K562 (cell line): ENCODE results near the gene ARID4B. TPM values are rescaled to one million over a fixed set of nuclear protein-coding genes. Genes with fewer than 3 reads are reported as not detected.

Source experiments
- ATAC-seq: fragments of 200-7000 bp; cut with Tn5 transposase; 3 replicates; pipeline ENCODE4 v1.9.1; 2020; ENCODE audit warnings: moderate library complexity
- BruUV-seq: library from RNA; stranded (reverse); fragments of 400-500 nt; replicated peaks from 2 replicates; lab custom pipeline; 2021; lab: Mats Ljungman, UMichigan
- CTCF ChIA-PET: fragments of 300-600 bp; formaldehyde crosslinking; extraction: SDS; loops from one replicate; lab custom pipeline; 2021; ENCODE audit warnings: low intra/inter-chr PET ratio; lab: Yijun Ruan, JAX
- POLR2A ChIA-PET: fragments of 300-600, 350-650 bp; sonication (Branson Sonifier 250); formaldehyde crosslinking; extraction: SDS; loops from one replicate; lab custom pipeline; 2021; ENCODE audit warnings: antibody characterized with exemption, inconsistent platforms; lab: Yijun Ruan, JAX
- DNase-seq, 4 experiments: peaks; one replicate each; pipeline versions ENCODE4 v3.0.0 to v3.0.0-alpha.2; 2011 to 2018; ENCODE audit warnings: low spot score in 3 of 4, mixed read lengths in 3 of 4; ENCODE audit errors: extremely low read depth in 1 of 4
- FAIRE-seq: peaks from 2 replicates; lab custom pipeline; 2011; peaks lifted over from hg19 to GRCh38; lab: Jason Lieb, UNC
- H2AFZ ChIP-seq: 2 replicates; pipeline ENCODE4 v1.6.0; 2011; ENCODE audit warnings: low read depth, low read length, control low read depth, inconsistent platforms
- H3K27ac ChIP-seq: fragments of 200-600 bp; 3 replicates; pipeline ENCODE4 v1.8.0; 2011; ENCODE audit warnings: low read depth, mild to moderate bottlenecking, control low read depth, inconsistent platforms, low read length, moderate library complexity, mixed read lengths; ENCODE audit errors: extremely low read depth
- H3K27me3 ChIP-seq, 2 experiments: fragments of 300-600 bp in 1 of 2; 2 replicates in 1 of 2; 3 replicates in 1 of 2; pipeline versions ENCODE4 v1.6.0 to v1.8.0; 2011; ENCODE audit warnings: inconsistent platforms in 2 of 2, low read length in 2 of 2, mild to moderate bottlenecking in 1 of 2, mixed read lengths in 1 of 2, moderate library complexity in 1 of 2; ENCODE audit not compliant: control insufficient read depth in 2 of 2, insufficient read depth in 2 of 2
- H3K36me3 ChIP-seq: fragments of 300-600 bp; 3 replicates; pipeline ENCODE4 v1.8.0; 2011; ENCODE audit warnings: mild to moderate bottlenecking, low read length, inconsistent platforms; ENCODE audit not compliant: control insufficient read depth, insufficient read depth
- H3K4me1 ChIP-seq, 2 experiments: fragments of 200-600 bp in 1 of 2; replicated peaks in 1 of 2; 2 replicates in 1 of 2; 3 replicates in 1 of 2; pipeline versions ENCODE4 v1.5.1 to v1.8.0; 2011; ENCODE audit warnings: inconsistent platforms in 2 of 2, low read length in 2 of 2, mild to moderate bottlenecking in 1 of 2, mixed read lengths in 1 of 2, moderate library complexity in 1 of 2; ENCODE audit not compliant: control insufficient read depth in 2 of 2, insufficient read depth in 2 of 2
- H3K4me2 ChIP-seq: 2 replicates; pipeline ENCODE4 v1.6.1; 2011; ENCODE audit warnings: low read length, control low read depth, inconsistent platforms, mixed read lengths; ENCODE audit not compliant: insufficient read depth
- H3K4me3 ChIP-seq: fragments of 200-600 bp; sonication (generic), shearing (Covaris generic); 2 replicates; pipeline ENCODE4 v1.5.1; 2016; ENCODE audit warnings: control low read depth, inconsistent platforms
- H3K79me2 ChIP-seq: fragments of 200-600 bp; 3 replicates; pipeline ENCODE4 v1.8.0; 2011; ENCODE audit warnings: low read length, inconsistent platforms; ENCODE audit not compliant: control insufficient read depth, insufficient read depth
- H3K9ac ChIP-seq, 2 experiments: 2 replicates each; pipeline versions ENCODE4 v1.6.0 to v1.6.1; 2011; ENCODE audit warnings: low read depth in 2 of 2, low read length in 2 of 2, control low read depth in 1 of 2, inconsistent platforms in 1 of 2, mild to moderate bottlenecking in 1 of 2, mixed read lengths in 1 of 2; ENCODE audit not compliant: insufficient read depth in 1 of 2
- H3K9me1 ChIP-seq: one replicate; pipeline ENCODE4 v1.6.0; 2011; ENCODE audit warnings: inconsistent platforms, mild to moderate bottlenecking, low read length, moderate library complexity; ENCODE audit not compliant: control insufficient read depth, insufficient read depth
- H3K9me3 ChIP-seq: replicated peaks from 2 replicates; pipeline ENCODE4 v1.5.1; 2011; ENCODE audit warnings: low read depth, low read length, inconsistent platforms; ENCODE audit not compliant: control insufficient read depth, insufficient read depth
- H4K20me1 ChIP-seq: replicated peaks from 2 replicates; pipeline ENCODE4 v1.6.1; 2011; ENCODE audit warnings: low read length, inconsistent platforms, mixed read lengths; ENCODE audit not compliant: control insufficient read depth, insufficient read depth
- NUFIP1 ChIP-seq: fragments of 450-650 bp; IDR thresholded peaks from 2 replicates; pipeline ENCODE4 v1.6.1; 2018; ENCODE audit not compliant: partially characterized antibody
- PRDM10 ChIP-seq: fragments of 450-650 bp; IDR thresholded peaks from 2 replicates; pipeline ENCODE4 v1.6.1; 2018; ENCODE audit not compliant: partially characterized antibody
- PYGO2 ChIP-seq: fragments of 450-650 bp; IDR thresholded peaks from 2 replicates; pipeline ENCODE4 v1.6.1; 2016; ENCODE audit warnings: mild to moderate bottlenecking, missing genetic modification characterization, moderate library complexity, missing compliant biosample characterization
- RBFOX2 ChIP-seq: fragments of 200-400 bp; formaldehyde crosslinking; IDR thresholded peaks from 2 replicates; pipeline ENCODE4 v1.6.1; 2017; ENCODE audit warnings: low read depth, mild to moderate bottlenecking, low read length, moderate library complexity
- TCF3 ChIP-seq: sonication (generic); formaldehyde crosslinking; IDR thresholded peaks from 2 replicates; pipeline ENCODE4 v1.4.0; 2020; ENCODE audit warnings: mild to moderate bottlenecking, missing genetic modification reagents
- ZNF174 ChIP-seq: fragments of 250-450 bp; sonication (Bioruptor Pico); IDR thresholded peaks from 2 replicates; pipeline ENCODE4 v1.4.0; 2020; ENCODE audit warnings: mild to moderate bottlenecking
- whole genome bisulfite sequencing: fragments of 100-300 bp; shearing (Covaris generic); methylation state at CpG from one replicate; pipeline ENCODE4 v1.1.6; 2016; ENCODE audit warnings: low coverage, mixed read lengths; ENCODE audit not compliant: insufficient coverage; ENCODE audit errors: missing lambda C conversion rate; 5-methylcytosine and 5-hydroxymethylcytosine counted together
- in situ Hi-C: fragments of 300-500 bp; cut with MboI; formaldehyde crosslinking; loops from 4 replicates; pipeline ENCODE4 v1.15.0; 2018; ENCODE audit warnings: inconsistent platforms, mixed read lengths
- intact Hi-C: fragments of 100-400 bp; cut with micrococcal nuclease; formaldehyde crosslinking; loops from 2 replicates; pipeline ENCODE4 v1.14.2; 2022
- polyA plus RNA-seq, 8 experiments: library from polyadenylated mRNA; depleted of rRNA in 4 of 8; stranded (reverse) in 5 of 8; unstranded in 3 of 8; fragments of >200 nt; fragmentation: Nextera tagmentation in 2 of 8; fragmentation: Illumina TruSeq in 1 of 8; extraction: Ambion mirVana in 2 of 8; extraction: Trizol in 1 of 8; gene quantifications; 2 replicates each; pipeline versions ENCODE4 v1.2.1 to v1.2.3, GENCODE V29; 2011 to 2014; ENCODE audit warnings: inconsistent platforms in 1 of 8, missing spikeins in 1 of 8
- total RNA-seq, 7 experiments: library from RNA; depleted of rRNA in 6 of 7; stranded (reverse); fragments of >200 nt in 6 of 7; fragmentation: Illumina TruSeq in 2 of 7; extraction: Trizol in 2 of 7; gene quantifications; 2 replicates each; pipeline versions ENCODE4 v1.2.1 to v1.2.3, GENCODE V29; 2011 to 2021; ENCODE audit warnings: low replicate concordance in 1 of 7
- TF ChIP-seq, protein P1 (sequence below): fragments of 250-450 bp; sonication (Bioruptor Pico); IDR thresholded peaks from 2 replicates; pipeline ENCODE4 v1.8.0; 2022; ENCODE audit warnings: moderate library complexity, mild to moderate bottlenecking, inconsistent platforms

ARID4B gene
- total and polyA plus RNA-seq, 9 of the 15 experiments (the other 6 are each of a cell fraction or from before 2014, with no cell fraction given) = 8.4 to 38.9 (median 18.5) TPM

DNA sequence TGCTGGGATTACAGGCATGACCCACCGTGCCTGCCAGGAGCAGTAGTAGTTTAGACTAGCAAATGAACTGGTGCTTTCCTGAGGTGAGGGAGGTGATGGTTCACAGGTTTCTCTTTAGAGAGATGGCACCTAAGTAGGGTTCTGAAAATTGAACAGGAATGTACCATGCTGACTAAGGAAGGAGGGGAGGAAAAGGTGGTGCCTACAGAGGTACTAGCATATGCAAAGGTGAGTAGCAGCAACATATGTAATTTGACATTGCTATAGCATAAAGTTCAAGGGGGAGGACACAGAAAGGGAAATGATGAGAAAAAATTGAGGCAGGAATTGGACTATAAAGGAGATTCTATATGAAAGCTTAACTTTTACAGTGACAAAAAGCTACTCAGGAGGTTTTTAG is 101.0 kb downstream of the ARID4B start:
- Histone ChIP-seq H3K4me2 (no peak overlapping the region), H3K9ac (no peak overlapping the region), H3K79me2 (no peaks in the 10 kb centered on the region), H3K27me3 (no peaks in the 10 kb centered on the region), H2AFZ (no peak overlapping the region), H3K36me3 (peaks cover 71% of the 10 kb centered on the region), H3K27ac (no peak overlapping the region), H3K4me1 (no peaks in the 10 kb centered on the region), H3K4me3 (no peak overlapping the region), H3K9me3 (no peaks in the 10 kb centered on the region), H3K9me1 (no peaks in the 10 kb centered on the region), H4K20me1 (no peaks in the 10 kb centered on the region)
- DNase-seq (no peak), ATAC-seq (no peak), FAIRE-seq (no peak)
- ChIA-PET CTCF (no interaction called here), POLR2A (interaction anchor here (1.1 to 1.8 kb wide), 2 partner anchors 8 to 13 kb away, joined by 3 to 4 read pairs; no protein-coding TSS in a partner anchor)
- intact Hi-C loops = no loop called here
- no peak for TF ChIP-seq PYGO2
- TF ChIP-seq, protein P1, sequence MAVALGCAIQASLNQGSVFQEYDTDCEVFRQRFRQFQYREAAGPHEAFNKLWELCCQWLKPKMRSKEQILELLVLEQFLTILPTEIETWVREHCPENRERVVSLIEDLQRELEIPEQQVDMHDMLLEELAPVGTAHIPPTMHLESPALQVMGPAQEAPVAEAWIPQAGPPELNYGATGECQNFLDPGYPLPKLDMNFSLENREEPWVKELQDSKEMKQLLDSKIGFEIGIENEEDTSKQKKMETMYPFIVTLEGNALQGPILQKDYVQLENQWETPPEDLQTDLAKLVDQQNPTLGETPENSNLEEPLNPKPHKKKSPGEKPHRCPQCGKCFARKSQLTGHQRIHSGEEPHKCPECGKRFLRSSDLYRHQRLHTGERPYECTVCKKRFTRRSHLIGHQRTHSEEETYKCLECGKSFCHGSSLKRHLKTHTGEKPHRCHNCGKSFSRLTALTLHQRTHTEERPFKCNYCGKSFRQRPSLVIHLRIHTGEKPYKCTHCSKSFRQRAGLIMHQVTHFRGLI (CRISPR knock-in tag) = no peak
- no peak for TF ChIP-seq ZNF174 (CRISPR knock-in tag)
- no peak for TF ChIP-seq TCF3 (CRISPR knock-in tag)
- TF ChIP-seq RBFOX2 = no peak
- TF ChIP-seq PRDM10 = peak; percentile 82
- TF ChIP-seq NUFIP1 = no peak
- BruUV-seq = no TSS peak
- 88% methylated on average over 1 of the region's 1 CpG for WGBS
- in situ Hi-C loops = no loop called here
